HG02571 (cell line): ENCODE measurements around the gene RAB34.
"Not testable (repeated sequence)": the region's sequence is repeated elsewhere in the genome, so short reads cannot be mapped to it uniquely, and the experiment has no call there.

ENCODE experiments used
- ATAC-seq: cut with Tn5 transposase; IDR thresholded peaks from one replicate; pipeline ENCODE4 v1.9.1; 2021; ENCODE audit warnings: mild to moderate bottlenecking, moderate library complexity; ENCODE audit not compliant: unreplicated experiment

RAB34 gene

GRCh38 chr17:28746611-28747050, 29.0 kb upstream of the RAB34 start:
- no peak for ATAC-seq

- no peak for ATAC-seq
Observed at GRCh38 chr17:28745786-28746411, 28.2 kb upstream of the RAB34 start.

DNA sequence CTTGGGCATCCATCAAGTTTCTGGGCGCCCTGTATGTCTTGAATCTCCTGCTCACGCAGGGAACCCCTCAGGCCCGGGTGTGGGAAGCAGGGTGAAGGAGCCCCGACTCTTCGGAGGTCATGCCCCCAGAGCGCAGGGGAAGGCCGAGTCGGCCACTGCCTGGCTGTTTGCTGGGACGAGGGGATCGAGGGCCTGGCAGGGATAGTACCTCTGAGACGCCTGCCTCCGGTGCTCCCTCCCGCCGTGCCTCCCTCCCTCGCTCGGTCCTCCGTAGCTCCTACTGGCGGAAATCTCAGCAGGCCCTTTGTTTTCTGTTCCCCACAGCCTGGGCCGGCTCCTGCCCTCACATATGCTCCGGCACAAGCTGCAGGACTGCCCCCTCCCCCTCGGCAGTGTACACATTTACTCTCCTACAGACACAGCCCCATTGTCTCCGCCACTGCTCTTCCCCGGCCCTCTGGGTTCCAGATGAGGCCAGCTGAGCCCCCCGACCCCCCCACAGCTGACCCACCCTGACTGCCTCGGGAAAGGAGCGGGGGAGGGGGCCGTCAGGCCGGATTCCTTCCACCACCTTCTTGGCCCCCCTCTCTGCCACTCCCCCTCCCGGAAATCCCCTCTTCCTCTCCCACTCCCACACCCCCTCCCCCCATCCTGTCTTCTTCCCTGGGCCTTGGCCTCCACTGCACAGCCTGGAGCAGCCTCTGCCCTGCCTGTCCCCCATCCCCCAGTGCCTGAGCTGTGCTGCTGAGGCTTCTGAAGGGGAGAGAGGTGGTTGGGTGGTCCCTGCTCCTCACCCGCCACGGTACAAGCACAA, 27.5 kb upstream of the RAB34 start:
- no peak for ATAC-seq

DNA sequence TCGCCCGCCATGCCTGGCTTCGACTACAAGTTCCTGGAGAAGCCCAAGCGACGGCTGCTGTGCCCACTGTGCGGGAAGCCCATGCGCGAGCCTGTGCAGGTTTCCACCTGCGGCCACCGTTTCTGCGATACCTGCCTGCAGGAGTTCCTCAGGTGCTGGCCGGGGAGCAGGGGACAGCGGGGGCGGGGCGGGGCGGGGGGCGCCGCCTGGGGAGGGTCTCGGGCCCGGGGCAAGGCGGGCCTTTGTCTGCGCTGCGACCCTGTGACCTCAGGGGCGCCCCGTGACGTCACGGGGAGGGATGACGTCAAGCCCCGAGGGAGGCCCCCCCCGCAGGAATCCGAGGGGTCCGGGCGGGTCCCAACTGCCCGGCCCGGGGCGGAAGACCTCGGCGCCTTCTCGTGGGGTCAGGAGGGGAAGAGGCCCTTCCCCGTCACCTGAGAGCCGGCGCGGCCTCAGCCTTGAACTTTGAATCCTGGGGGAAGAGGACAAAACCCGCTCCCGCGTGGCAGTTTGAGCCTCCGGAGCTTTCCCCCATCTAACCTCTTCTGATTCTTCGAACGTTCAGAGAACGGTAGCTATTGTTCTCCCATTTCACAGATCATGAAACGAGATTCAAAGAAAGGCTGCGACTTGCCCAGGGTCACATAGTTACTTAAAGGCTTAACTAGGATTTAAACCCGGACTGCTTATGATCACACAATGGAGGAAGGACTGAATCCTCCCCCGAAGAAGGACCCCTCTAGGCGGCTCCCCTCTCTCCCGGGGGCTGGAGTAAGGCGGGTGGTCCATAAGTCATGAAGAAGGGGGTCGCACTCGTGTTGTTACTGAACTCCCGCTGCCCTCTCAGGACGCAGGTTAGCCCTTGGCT, 26.7 kb upstream of the RAB34 start:
- peak; percentile 18 for ATAC-seq

GRCh38 chr17:28743243-28744103, 25.8 kb upstream of the RAB34 start, which contains the start of gene TRAF4:
TRAF4 (plus strand) TSS chr17:28744011; CDS start chr17:28744113, 102 bp downstream.
- ATAC-seq: peak; percentile 52

- no peak for ATAC-seq
Observed at GRCh38 chr17:28741358-28742349, 24.0 kb upstream of the RAB34 start.

- no peak for ATAC-seq
Observed at GRCh38 chr17:28740406-28741357, 23.0 kb upstream of the RAB34 start.

DNA sequence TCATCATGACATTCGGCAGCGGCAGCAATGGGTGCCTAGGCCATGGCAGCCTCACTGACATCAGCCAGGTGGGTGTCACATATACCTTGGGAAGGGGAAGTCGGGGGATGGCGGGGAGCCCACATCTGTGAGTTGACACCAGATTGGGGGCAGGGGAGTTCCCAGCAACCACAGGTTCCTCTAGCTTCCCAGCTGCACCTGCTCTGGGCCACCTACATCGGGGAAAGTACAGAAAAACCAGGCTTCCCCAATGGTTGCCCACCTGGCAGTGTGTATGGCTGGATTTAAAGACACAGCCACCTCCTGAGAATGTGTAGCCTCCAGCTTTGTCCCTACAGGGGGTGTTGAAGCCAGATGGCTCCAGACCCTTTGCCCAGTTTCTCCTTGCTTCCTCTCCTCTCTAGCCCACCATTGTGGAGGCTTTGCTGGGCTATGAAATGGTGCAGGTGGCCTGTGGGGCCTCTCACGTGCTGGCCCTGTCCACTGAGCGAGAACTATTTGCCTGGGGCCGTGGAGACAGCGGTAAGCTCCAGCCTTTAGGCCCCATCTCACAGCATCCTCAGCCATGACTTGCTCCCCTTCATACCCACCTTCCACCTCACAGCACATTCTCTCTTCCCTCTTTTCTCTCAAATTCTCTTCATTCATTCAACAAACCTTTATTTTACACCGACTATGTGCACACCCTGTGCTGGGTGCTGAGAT, 21.2 kb upstream of the RAB34 start:
- no peak for ATAC-seq

DNA sequence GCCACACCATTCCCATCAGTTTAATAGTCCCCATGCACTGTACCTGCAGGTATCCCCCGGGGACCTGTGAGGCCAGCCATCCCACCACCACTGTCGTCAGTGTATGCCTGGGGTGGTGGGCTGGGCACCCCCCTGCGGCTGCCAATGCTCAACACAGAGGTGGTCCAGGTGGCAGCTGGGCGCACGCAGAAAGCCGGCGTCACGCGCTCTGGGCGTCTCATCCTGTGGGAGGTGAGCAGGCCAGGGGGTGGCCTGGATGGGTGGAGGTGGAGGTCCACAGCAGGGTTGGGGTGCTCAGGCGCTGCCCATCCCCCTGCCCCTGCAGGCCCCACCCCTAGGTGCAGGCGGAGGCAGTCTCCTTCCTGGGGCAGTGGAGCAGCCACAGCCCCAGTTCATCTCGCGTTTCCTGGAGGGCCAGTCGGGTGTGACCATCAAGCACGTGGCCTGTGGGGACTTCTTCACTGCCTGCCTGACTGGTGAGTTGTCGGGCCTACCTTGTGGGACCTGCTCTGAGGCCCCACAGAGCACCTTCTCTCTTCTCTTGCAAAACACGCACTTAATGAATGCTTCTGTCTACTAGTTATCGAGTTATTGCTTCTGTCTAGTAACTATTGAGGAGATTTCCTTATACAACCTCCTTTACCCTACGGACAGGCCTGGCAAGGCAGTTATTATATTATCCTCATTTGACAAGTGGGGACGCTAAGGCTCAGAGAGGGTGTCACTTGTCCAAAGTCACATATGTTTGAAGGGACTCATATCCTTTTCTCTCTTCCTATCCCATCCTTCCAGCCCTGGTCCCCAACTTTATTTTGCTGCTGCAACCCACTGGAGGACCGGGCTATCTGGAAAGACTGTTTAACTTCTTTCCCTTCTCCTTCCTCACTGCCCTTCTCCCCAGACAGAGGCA, 20.4 kb upstream of the RAB34 start:
- ATAC-seq: peak; percentile 50

GRCh38 chr17:28737316-28737715, 19.6 kb upstream of the RAB34 start:
- no peak for ATAC-seq

GRCh38 chr17:28735913-28736769, 18.5 kb upstream of the RAB34 start:
- not testable (repeated sequence) for ATAC-seq

- no peak for ATAC-seq
Observed at GRCh38 chr17:28735242-28735722, 17.6 kb upstream of the RAB34 start.

DNA sequence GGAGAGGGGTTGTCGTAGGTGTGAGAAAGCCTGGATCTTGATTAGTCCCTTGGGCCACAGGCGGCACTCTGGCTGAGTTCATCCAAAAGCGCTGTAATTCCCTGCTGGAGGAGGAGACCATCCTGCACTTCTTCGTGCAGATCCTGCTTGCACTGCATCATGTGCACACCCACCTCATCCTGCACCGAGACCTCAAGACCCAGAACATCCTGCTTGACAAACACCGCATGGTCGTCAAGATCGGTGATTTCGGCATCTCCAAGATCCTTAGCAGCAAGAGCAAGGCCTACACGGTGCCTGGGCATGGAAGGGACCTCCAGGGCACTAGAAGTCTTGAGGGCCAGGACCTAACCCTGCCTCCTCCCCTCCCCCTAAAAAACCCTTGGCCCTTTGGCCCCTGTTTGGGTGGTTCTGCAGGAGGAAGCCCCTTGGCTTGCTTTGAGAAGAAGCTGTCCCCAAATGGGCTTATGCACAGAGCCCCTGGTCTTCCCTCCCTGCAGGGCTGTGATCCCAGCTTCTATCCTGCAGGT, 17.1 kb upstream of the RAB34 start:
- ATAC-seq: no peak

GRCh38 chr17:28733346-28733745, 15.7 kb upstream of the RAB34 start:
- no peak for ATAC-seq

- no peak for ATAC-seq
Observed at GRCh38 chr17:28729950-28730330, 12.3 kb upstream of the RAB34 start.
